Stimulated activated CD8-positive, alpha-beta memory T cell treated with anti-CD3 and anti-CD28 coated beads, Interleukin-12 subunit alpha, Interleukin-12 subunit beta, amount 100 ng/mL, for 1 hour (primary cell): Measurements from ENCODE around the gene OR2T5.
"Not testable (repeated sequence)": the region's sequence is repeated elsewhere in the genome, so short reads cannot be mapped to it uniquely, and the experiment has no call there.

Experiments
- DNase-seq: peaks from one replicate; pipeline ENCODE4 v3.0.0-alpha.2; 2020; ENCODE audit warnings: low read depth

Gene OR2T5

GRCh38 chr1:248488289-248488688 is at the start of gene OR2T5:
Gene OR2T5 (plus strand): TSS chr1:248488589. CDS start chr1:248488589, 0 bp downstream.
- not testable (repeated sequence) for DNase-seq

GRCh38 chr1:248438668-248439067 is 49.7 kb upstream of the OR2T5 start:
- not testable (repeated sequence) for DNase-seq

- not testable (repeated sequence) for DNase-seq
Observed at GRCh38 chr1:248439283-248439682, 49.1 kb upstream of the OR2T5 start.

GRCh38 chr1:248442500-248443277 is 45.7 kb upstream of the OR2T5 start:
- DNase-seq = not testable (repeated sequence)

- not testable (repeated sequence) for DNase-seq
Observed at GRCh38 chr1:248444603-248445002, 43.8 kb upstream of the OR2T5 start.

GRCh38 chr1:248445399-248445798 is 43.0 kb upstream of the OR2T5 start, which contains the start of gene OR2T2:
Gene OR2T2 (plus strand): TSS chr1:248445637. CDS start chr1:248452798, 7,161 bp downstream.
- DNase-seq = not testable (repeated sequence)

- not testable (repeated sequence) for DNase-seq
Observed at GRCh38 chr1:248448409-248449074, 39.8 kb upstream of the OR2T5 start.

GRCh38 chr1:248449821-248450465 is 38.4 kb upstream of the OR2T5 start:
- DNase-seq = not testable (repeated sequence)

GRCh38 chr1:248450466-248451145 is 37.8 kb upstream of the OR2T5 start:
- DNase-seq = not testable (repeated sequence)

GRCh38 chr1:248453619-248454018 is 34.8 kb upstream of the OR2T5 start:
- DNase-seq = not testable (repeated sequence)

- not testable (repeated sequence) for DNase-seq
Observed at GRCh38 chr1:248455045-248455444, 33.3 kb upstream of the OR2T5 start.

GRCh38 chr1:248456635-248457034 is 31.8 kb upstream of the OR2T5 start:
- not testable (repeated sequence) for DNase-seq

- not testable (repeated sequence) for DNase-seq
Observed at GRCh38 chr1:248459117-248459516, 29.3 kb upstream of the OR2T5 start.

GRCh38 chr1:248471154-248471553 is 17.2 kb upstream of the OR2T5 start:
- no peak for DNase-seq

- not testable (repeated sequence) for DNase-seq
Observed at GRCh38 chr1:248472111-248472510, 16.3 kb upstream of the OR2T5 start.

- DNase-seq = not testable (repeated sequence)
Observed at GRCh38 chr1:248473051-248473450, 15.3 kb upstream of the OR2T5 start, which contains the start of gene OR2T3. Gene OR2T3 (plus strand): TSS chr1:248473351. CDS start chr1:248473351, 0 bp downstream.

- DNase-seq = not testable (repeated sequence)
Observed at GRCh38 chr1:248475660-248476059, 12.7 kb upstream of the OR2T5 start.

GRCh38 chr1:248481686-248482579 is 6.5 kb upstream of the OR2T5 start:
- not testable (repeated sequence) for DNase-seq

GRCh38 chr1:248496661-248497060 is 8.3 kb downstream of the OR2T5 start:
- DNase-seq = not testable (repeated sequence)

- DNase-seq = not testable (repeated sequence)
Observed at GRCh38 chr1:248500305-248501035, 12.1 kb downstream of the OR2T5 start.
